Measurements from ENCODE around the gene RAB3A. TPM values are rescaled to one million over a fixed set of nuclear protein-coding genes. Genes with fewer than 3 reads are reported as not detected.
A peak's percentile ranks its signal among the peaks of the same experiment; 100 is the strongest.

Gene RAB3A
- total RNA-seq, 1 donor from 2014 or later: 3.1 TPM

DNA sequence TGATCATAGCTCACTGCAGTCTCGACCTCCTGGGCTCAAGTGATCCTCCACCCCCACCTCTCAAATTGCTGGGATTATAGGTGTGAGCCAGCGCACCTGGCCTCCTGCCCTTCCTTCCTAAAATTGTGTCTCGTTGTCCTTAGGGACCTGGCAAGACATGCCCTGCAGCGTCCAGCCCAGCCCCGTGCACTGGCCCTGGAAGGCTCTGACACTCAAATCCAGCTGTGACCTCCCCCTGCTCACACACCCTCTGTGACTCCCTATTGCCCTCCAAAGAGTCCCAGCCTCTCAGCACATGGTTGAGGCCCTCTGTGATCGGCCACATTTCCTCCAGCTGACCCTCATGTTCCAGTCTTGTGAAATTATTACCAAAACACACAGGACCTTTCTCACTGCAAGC, 5.9 kb downstream of the RAB3A start:
- no peak overlapping the region for H3K27ac Mint-ChIP-seq (ENCODE audit: unreplicated experiment)
- no peak for DNase-seq (ENCODE audit: low spot score)

DNA sequence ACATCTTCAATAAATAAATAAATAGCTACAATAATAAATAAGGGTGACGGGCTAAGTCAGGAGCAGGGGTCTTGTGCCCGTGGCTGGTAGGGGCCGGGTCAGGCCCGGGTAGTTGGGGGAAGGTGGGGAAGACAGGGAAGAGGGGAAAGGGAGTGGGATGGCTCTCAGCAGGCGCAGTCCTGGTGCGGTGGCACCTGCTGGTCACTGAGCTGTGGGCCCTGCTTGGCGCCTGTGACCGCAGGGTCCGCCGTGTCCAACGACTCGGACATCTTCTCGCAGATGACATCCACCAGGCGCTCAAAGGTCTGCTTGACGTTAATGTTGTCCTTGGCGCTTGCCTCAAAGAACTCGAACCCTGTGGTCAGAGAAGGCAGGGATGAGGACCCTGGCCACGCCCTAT, 6.5 kb downstream of the RAB3A start:
- no peak overlapping the region for H3K4me3 Mint-ChIP-seq (ENCODE audit: unreplicated experiment)
- no peak for DNase-seq (ENCODE audit: low spot score)
- peaks cover 14% of the 10 kb centered on the region for H3K27me3 Mint-ChIP-seq (ENCODE audit: unreplicated experiment)
- H3K9me3 Mint-ChIP-seq (ENCODE audit: unreplicated experiment): no peaks in the 10 kb centered on the region
- no peak overlapping the region for H3K27ac Mint-ChIP-seq (ENCODE audit: unreplicated experiment)
- peaks cover 9% of the 10 kb centered on the region for H3K4me1 Mint-ChIP-seq (ENCODE audit: unreplicated experiment)
- TF ChIP-seq, protein P1, sequence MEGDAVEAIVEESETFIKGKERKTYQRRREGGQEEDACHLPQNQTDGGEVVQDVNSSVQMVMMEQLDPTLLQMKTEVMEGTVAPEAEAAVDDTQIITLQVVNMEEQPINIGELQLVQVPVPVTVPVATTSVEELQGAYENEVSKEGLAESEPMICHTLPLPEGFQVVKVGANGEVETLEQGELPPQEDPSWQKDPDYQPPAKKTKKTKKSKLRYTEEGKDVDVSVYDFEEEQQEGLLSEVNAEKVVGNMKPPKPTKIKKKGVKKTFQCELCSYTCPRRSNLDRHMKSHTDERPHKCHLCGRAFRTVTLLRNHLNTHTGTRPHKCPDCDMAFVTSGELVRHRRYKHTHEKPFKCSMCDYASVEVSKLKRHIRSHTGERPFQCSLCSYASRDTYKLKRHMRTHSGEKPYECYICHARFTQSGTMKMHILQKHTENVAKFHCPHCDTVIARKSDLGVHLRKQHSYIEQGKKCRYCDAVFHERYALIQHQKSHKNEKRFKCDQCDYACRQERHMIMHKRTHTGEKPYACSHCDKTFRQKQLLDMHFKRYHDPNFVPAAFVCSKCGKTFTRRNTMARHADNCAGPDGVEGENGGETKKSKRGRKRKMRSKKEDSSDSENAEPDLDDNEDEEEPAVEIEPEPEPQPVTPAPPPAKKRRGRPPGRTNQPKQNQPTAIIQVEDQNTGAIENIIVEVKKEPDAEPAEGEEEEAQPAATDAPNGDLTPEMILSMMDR (IDR thresholded peaks at IDR 0.05; ENCODE audit: unreplicated experiment): no peak
- peaks cover 8% of the 10 kb centered on the region for H3K36me3 Mint-ChIP-seq (ENCODE audit: low read depth, unreplicated experiment)

More for the DNA sequence above, 5.9 kb downstream of the RAB3A start:
- TF ChIP-seq, protein P1 (IDR thresholded peaks at IDR 0.05; ENCODE audit: unreplicated experiment): no peak
- H3K9me3 Mint-ChIP-seq (ENCODE audit: unreplicated experiment): no peaks in the 10 kb centered on the region
- peaks cover 10% of the 10 kb centered on the region for H3K36me3 Mint-ChIP-seq (ENCODE audit: low read depth, unreplicated experiment)
- peaks cover 12% of the 10 kb centered on the region for H3K27me3 Mint-ChIP-seq (ENCODE audit: unreplicated experiment)
- H3K4me3 Mint-ChIP-seq (ENCODE audit: unreplicated experiment): no peak overlapping the region
- H3K4me1 Mint-ChIP-seq (ENCODE audit: unreplicated experiment): peaks cover 9% of the 10 kb centered on the region

GRCh38 chr19:18196511-18196845, 7.4 kb downstream of the RAB3A start:
- no peak for DNase-seq (ENCODE audit: low spot score)
- Mint-ChIP-seq H3K4me1 (ENCODE audit: unreplicated experiment) (peaks cover 9% of the 10 kb centered on the region), H3K27me3 (ENCODE audit: unreplicated experiment) (peaks cover 10% of the 10 kb centered on the region), H3K27ac (ENCODE audit: unreplicated experiment) (no peak overlapping the region), H3K4me3 (ENCODE audit: unreplicated experiment) (no peak overlapping the region), H3K36me3 (ENCODE audit: low read depth, unreplicated experiment) (peaks cover 1% of the 10 kb centered on the region), H3K9me3 (ENCODE audit: unreplicated experiment) (no peaks in the 10 kb centered on the region)
- TF ChIP-seq, protein P1 (IDR thresholded peaks at IDR 0.05; ENCODE audit: unreplicated experiment): no peak

DNA sequence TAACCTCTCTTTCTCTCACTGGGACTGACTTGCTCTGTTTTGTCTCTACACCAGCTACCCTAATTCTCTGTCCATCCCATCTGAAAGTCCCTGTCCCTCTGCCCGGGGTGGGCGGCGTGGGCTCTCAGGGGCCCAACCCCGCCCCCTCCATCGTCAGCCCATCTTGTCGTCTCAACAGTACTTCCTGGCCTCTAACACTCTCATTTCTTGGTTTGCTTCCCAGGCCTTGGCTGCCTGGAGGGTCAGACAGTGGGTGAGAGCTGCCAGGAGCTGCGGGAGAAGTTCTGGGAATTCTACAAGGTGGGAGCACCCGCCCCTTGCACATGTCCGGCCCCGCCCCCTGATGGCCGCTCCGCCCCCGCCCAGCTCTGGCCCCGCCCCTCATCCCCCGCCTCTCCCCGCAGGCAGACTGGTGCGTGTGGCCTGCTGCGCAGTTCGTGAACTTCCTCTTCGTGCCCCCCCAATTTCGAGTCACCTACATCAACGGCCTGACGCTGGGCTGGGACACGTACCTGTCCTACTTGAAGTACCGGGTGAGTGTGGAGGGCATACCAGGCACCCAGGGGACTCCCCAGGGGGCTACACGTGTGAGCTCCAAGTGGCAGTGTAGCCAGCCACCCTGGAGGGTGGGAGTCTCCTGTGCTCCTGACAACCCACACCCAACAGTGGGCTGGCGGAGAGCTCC, 9.1 kb downstream of the RAB3A start:
- H3K36me3 Mint-ChIP-seq (ENCODE audit: low read depth, unreplicated experiment): no peaks in the 10 kb centered on the region
- no peak overlapping the region for H3K27ac Mint-ChIP-seq (ENCODE audit: unreplicated experiment)
- peak overlapping the region; percentile 90 for H3K4me3 Mint-ChIP-seq (ENCODE audit: unreplicated experiment)
- DNase-seq (ENCODE audit: low spot score): peak; percentile 35
- H3K27me3 Mint-ChIP-seq (ENCODE audit: unreplicated experiment): peaks cover 10% of the 10 kb centered on the region
- TF ChIP-seq, protein P1 (IDR thresholded peaks at IDR 0.05; ENCODE audit: unreplicated experiment): no peak
- no peaks in the 10 kb centered on the region for H3K9me3 Mint-ChIP-seq (ENCODE audit: unreplicated experiment)
- peaks cover 9% of the 10 kb centered on the region for H3K4me1 Mint-ChIP-seq (ENCODE audit: unreplicated experiment)

GRCh38 chr19:18194181-18194530, 9.7 kb downstream of the RAB3A start:
- Mint-ChIP-seq H3K36me3 (ENCODE audit: low read depth, unreplicated experiment) (no peaks in the 10 kb centered on the region), H3K9me3 (ENCODE audit: unreplicated experiment) (no peaks in the 10 kb centered on the region)
- DNase-seq (ENCODE audit: low spot score): no peak

More at GRCh38 chr19:18194181-18194530, 9.7 kb downstream of the RAB3A start:
- Mint-ChIP-seq H3K4me1 (ENCODE audit: unreplicated experiment) (peaks cover 9% of the 10 kb centered on the region), H3K27ac (ENCODE audit: unreplicated experiment) (peak overlapping the region; percentile 61), H3K27me3 (ENCODE audit: unreplicated experiment) (peaks cover 10% of the 10 kb centered on the region), H3K4me3 (ENCODE audit: unreplicated experiment) (peak overlapping the region; percentile 90)
- TF ChIP-seq, protein P1 (IDR thresholded peaks at IDR 0.05; ENCODE audit: unreplicated experiment): no peak
